BJ (cell line): ENCODE data around the gene MCC. TPM values are rescaled to one million over a fixed set of nuclear protein-coding genes. Genes with fewer than 3 reads are reported as not detected.

ENCODE experiments used
- CTCF ChIA-PET: fragments of 350-600 bp; formaldehyde crosslinking; extraction: SDS; loops from one replicate; lab custom pipeline; 2021; ENCODE audit warnings: antibody characterized with exemption, inconsistent platforms; lab: Yijun Ruan, JAX
- POLR2A ChIA-PET: fragments of 300-600 bp; sonication (Branson Sonifier 250); formaldehyde crosslinking; extraction: SDS; loops from one replicate; lab custom pipeline; 2021; ENCODE audit warnings: antibody characterized with exemption; lab: Charles Lee
- DNase-seq: peaks from one replicate; pipeline ENCODE4 v3.0.0-alpha.2; 2011; ENCODE audit warnings: low read depth
- H3K27me3 ChIP-seq: 2 replicates; pipeline ENCODE4 v1.6.0; 2011; ENCODE audit warnings: low read length; ENCODE audit not compliant: control insufficient read depth, insufficient read depth
- H3K36me3 ChIP-seq: 2 replicates; pipeline ENCODE4 v1.5.1; 2011; ENCODE audit warnings: low read length; ENCODE audit not compliant: control insufficient read depth, insufficient read depth
- H3K4me3 ChIP-seq: 2 replicates; pipeline ENCODE4 v1.5.1; 2011; ENCODE audit warnings: low read depth, mild to moderate bottlenecking, control low read depth, low read length
- polyA plus RNA-seq: library from polyadenylated mRNA; depleted of rRNA; stranded (reverse); fragments of >200 nt; gene quantifications from 2 replicates; pipeline ENCODE4 v1.2.3, GENCODE V29; 2011
- TF ChIP-seq, protein P1 (sequence below): IDR thresholded peaks from 2 replicates; pipeline ENCODE4 v1.5.1; 2011; ENCODE audit warnings: low read depth, mild to moderate bottlenecking, control low read depth, inconsistent platforms, low read length, moderate library complexity; ENCODE audit not compliant: insufficient read depth

Gene MCC
- polyA plus RNA-seq, 1 experiment = 2.3 TPM

DNA sequence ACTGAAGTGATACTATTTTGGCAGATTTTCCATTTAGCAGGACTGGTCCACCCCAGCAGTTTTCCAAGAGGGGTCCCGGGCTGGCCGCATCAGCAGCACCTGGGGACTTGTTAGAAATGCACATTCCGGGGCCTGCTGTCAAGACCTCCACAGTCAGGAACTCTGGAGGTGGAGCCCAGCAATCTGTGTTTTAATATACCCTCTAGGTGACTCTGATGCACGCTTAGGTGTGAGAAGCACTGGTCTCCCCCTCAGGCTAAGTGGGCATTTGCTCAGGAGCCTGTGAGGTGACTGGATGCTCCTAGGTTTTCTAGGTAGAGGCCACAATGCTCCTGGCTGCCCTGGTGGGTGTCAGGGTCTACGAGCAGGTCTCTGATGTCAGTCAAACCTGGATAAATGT is 430.0 kb downstream of the MCC start:
- ChIA-PET POLR2A (no interaction called here), CTCF (no interaction called here)
- no peak overlapping the region for H3K4me3 ChIP-seq
- TF ChIP-seq, protein P1, sequence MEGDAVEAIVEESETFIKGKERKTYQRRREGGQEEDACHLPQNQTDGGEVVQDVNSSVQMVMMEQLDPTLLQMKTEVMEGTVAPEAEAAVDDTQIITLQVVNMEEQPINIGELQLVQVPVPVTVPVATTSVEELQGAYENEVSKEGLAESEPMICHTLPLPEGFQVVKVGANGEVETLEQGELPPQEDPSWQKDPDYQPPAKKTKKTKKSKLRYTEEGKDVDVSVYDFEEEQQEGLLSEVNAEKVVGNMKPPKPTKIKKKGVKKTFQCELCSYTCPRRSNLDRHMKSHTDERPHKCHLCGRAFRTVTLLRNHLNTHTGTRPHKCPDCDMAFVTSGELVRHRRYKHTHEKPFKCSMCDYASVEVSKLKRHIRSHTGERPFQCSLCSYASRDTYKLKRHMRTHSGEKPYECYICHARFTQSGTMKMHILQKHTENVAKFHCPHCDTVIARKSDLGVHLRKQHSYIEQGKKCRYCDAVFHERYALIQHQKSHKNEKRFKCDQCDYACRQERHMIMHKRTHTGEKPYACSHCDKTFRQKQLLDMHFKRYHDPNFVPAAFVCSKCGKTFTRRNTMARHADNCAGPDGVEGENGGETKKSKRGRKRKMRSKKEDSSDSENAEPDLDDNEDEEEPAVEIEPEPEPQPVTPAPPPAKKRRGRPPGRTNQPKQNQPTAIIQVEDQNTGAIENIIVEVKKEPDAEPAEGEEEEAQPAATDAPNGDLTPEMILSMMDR = no peak
- DNase-seq = no peak
- no peaks in the 10 kb centered on the region for H3K36me3 ChIP-seq
- no peaks in the 10 kb centered on the region for H3K27me3 ChIP-seq

DNA sequence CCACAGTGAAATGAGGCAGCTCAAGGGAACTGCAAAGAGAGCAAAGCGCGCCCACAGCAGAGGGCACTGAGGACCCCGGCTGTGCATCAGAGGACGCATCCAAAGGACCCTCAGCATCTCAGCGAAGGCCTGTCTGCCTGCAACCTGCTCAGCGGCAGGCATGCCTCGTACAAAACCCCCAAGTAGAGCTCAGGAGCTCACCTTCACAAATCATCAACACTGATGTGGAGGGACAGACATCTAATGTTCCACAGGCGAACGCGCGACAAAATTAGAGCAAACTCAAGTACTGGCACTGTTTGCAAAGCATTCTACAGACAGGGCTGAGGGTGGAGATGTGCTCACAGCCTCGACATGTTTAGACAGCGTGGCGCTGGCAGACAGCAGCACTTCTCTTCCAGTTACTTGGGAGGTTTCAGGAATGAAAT is 430.7 kb downstream of the MCC start:
- no peak for DNase-seq
- TF ChIP-seq, protein P1 = no peak
- CTCF ChIA-PET = no interaction called here
- POLR2A ChIA-PET = no interaction called here
- no peaks in the 10 kb centered on the region for H3K27me3 ChIP-seq
- no peaks in the 10 kb centered on the region for H3K36me3 ChIP-seq
- H3K4me3 ChIP-seq = no peak overlapping the region

DNA sequence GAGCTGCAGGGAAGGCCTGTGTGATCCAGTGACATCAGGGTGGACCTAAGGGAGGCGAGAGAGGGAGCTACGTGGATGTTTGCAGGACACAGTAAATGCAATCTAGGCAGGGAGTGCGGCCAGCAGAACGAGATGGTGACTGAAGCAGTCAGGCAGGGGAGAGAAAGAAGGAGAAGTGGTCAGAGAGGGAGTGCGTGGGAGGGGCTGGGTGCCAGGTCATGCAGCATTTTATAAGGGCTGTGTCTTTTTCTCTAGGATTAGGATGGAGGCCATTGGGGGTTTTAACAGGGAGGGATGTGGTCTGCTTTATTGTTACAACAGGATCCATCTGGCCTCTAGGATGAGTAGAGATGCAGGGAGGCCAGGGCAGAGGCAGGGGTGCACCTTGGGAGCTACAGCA is 431.3 kb downstream of the MCC start:
- H3K4me3 ChIP-seq = no peak overlapping the region
- H3K27me3 ChIP-seq = no peaks in the 10 kb centered on the region
- TF ChIP-seq, protein P1 = no peak
- no peaks in the 10 kb centered on the region for H3K36me3 ChIP-seq
- DNase-seq = no peak
- ChIA-PET CTCF (interaction anchor here (0.7 kb wide), 1 partner anchor 174 kb away, joined by 3 read pairs; no protein-coding TSS in a partner anchor), POLR2A (no interaction called here)

DNA sequence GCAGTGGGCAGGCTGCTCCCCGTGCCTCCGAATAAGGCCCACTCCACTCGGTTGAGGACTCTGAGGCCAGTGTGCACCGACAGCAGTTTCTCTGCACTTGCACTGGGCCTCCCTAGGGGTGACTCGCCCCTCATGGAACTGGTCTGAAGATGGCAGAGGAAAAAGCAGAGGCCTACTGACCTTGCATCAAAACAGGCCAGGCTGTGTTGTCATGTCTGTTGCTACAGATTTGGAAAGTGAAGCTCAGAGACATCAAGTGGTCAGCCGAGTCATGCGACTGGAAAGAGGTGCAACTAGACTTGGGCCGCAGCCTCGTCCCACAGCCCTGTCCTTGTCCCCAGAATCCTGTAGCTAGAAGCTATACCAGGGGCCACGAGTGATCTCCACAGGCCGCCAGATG is 433.4 kb downstream of the MCC start:
- TF ChIP-seq, protein P1 = no peak

GRCh38 chr5:113053511-113053995 is 434.7 kb downstream of the MCC start:
- H3K36me3 ChIP-seq = no peaks in the 10 kb centered on the region
- no peak overlapping the region for H3K4me3 ChIP-seq
- TF ChIP-seq, protein P1 = no peak
- DNase-seq = no peak
- CTCF ChIA-PET = no interaction called here
- POLR2A ChIA-PET = no interaction called here
- no peaks in the 10 kb centered on the region for H3K27me3 ChIP-seq

More for the DNA sequence above, 433.4 kb downstream of the MCC start:
- no peak overlapping the region for H3K4me3 ChIP-seq
- H3K27me3 ChIP-seq = no peaks in the 10 kb centered on the region
- ChIA-PET CTCF (no interaction called here), POLR2A (no interaction called here)
- DNase-seq = no peak
- H3K36me3 ChIP-seq = no peaks in the 10 kb centered on the region
